GM21515 (cell line): ENCODE results near the gene UHMK1.
"Not testable (repeated sequence)": the region's sequence is repeated elsewhere in the genome, so short reads cannot be mapped to it uniquely, and the experiment has no call there.

Experiments
- ATAC-seq: cut with Tn5 transposase; IDR thresholded peaks from one replicate; pipeline ENCODE4 v1.9.1; 2021; ENCODE audit not compliant: unreplicated experiment

The UHMK1 gene

DNA sequence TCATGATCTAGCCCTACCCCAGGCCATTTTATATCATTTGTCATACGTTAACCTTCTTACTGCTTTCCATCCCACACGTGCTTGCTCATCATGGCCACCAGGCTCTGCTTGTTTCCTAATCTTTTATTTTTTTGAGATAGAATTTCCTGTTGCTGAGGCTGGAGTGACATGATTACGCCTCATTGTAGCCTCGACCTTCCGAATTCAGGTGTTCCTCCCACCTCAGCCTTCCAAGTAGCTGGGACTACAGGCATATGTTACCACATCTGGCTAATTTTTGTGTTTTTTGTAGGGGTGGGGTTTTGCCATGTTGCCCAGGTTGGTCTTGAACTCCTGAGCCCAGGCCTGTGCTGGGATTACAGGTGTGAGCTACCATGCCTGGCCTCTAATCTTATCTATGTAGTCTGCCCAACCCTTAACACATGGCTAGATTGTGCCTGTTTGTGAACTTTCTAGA lies 67.2 kb downstream of the UHMK1 start:
- no peak for ATAC-seq

DNA sequence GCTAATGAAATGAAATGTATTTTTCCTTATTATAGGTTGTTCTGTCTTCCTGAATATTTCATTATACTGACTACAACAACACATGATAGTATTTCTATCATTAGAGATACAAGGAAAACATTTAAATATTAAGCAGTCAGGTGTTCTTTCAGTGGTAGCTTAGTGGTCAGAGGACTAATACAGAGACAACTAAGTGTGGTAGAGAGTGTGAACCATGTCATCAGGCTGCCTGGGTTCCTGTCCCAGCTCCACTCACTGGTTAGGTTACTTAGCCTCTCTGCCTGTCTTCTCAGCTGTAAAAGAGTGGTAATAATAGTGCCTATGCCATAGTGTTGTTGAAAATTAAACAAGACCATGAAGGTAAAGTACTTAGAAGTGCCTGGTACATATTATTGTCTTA lies 67.8 kb downstream of the UHMK1 start:
- no peak for ATAC-seq

GRCh38 chr1:162566870-162567269 lies 69.3 kb downstream of the UHMK1 start:
- ATAC-seq, result no peak

DNA sequence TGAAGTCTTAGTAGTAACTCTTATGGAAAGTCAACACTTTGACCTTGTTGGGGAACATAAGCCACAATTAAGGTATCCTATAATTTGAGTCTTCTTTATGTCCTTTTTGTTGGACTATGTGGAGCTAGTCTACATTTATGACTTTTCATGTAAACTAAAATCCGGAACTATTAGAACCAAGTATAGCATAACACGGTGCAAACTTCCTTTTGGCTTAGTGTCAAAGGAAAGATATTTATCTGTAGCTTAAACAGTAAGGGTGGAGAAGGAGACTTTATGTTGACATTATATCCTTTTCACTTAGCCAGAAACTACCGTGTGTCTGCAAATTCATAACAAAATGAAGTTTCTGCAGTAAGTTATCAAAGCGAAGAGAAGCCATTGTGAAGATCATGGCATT lies 71.2 kb downstream of the UHMK1 start:
- ATAC-seq, result no peak

- ATAC-seq, result no peak
Observed at GRCh38 chr1:162570718-162571117, 73.1 kb downstream of the UHMK1 start.

- ATAC-seq, result not testable (repeated sequence)
Observed at GRCh38 chr1:162571121-162571520, 73.5 kb downstream of the UHMK1 start.

- ATAC-seq, result no peak
Observed at GRCh38 chr1:162571696-162572095, 74.1 kb downstream of the UHMK1 start.

- ATAC-seq, result no peak
Observed at GRCh38 chr1:162573136-162573535, 75.5 kb downstream of the UHMK1 start.

DNA sequence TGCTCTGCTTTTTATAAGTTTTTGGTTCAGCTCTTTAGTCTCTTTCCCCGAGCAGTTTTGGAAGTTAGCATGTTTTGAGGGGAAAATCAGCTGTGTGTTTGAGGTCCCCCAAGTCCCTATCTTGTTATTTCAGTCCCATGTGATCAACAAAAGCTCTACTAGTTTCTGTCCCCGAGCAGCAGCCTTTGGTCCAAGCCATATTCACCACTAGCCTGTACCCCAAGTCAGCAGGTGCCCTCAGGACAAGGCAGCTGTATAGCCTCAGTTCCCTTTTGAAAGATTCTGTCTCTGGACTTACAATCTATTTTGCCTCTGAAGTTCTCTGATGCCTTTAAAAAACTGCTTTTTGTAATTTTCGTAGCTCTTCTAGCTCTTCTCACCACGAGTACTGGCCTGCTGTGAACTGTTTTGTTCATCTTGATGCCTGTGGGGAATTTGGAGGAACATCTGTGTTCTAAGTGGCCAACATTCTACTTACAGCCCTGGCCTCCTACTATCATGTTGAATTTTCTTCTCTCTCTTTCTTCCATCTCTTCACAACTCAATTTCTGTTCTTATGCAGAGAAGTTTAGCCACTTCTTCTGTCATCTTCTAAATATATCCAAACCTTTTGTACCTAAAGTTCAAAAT lies 80.6 kb downstream of the UHMK1 start:
- ATAC-seq, result no peak

DNA sequence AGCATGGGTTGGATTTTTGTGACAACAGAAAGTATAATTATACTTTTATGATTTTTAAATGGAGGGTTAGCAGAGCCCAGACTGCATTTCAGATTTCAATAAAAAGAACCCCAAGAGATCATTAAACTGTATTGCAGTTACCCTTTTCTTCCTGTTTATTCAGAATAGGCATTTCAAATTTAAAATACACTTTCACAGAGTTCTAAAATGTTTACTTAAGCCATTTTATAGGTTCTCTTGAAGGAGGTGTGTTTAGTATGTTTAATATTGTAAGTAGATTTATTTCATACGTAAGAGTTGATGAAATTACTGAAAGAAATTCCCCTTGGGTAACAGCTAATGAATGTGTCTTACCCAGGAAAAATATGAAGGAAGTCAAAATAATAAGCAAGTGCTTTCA lies 81.3 kb downstream of the UHMK1 start:
- ATAC-seq, result no peak
